ENCODE data around the gene CUTC.

Gene CUTC

GRCh38 chr10:99798031-99798430 lies 66.0 kb downstream of the CUTC start:
- no peak for ATAC-seq (replicated peaks)
- no peak overlapping the region for H3K27ac Mint-ChIP-seq
- H3K4me1 Mint-ChIP-seq (ENCODE audit: low read depth in 2 of 2) = no peaks in the 10 kb centered on the region
- no peaks in the 10 kb centered on the region for H3K36me3 Mint-ChIP-seq (ENCODE audit: insufficient read depth)
- H3K4me3 Mint-ChIP-seq = no peak overlapping the region
- no peak for DNase-seq
- no peaks in the 10 kb centered on the region for H3K27me3 Mint-ChIP-seq
- no peaks in the 10 kb centered on the region for H3K9me3 Mint-ChIP-seq

- DNase-seq (no peak), ATAC-seq (replicated peaks) (no peak)
- Mint-ChIP-seq H3K27me3 (no peaks in the 10 kb centered on the region), H3K4me3 (no peak overlapping the region), H3K36me3 (ENCODE audit: insufficient read depth) (no peaks in the 10 kb centered on the region), H3K9me3 (no peaks in the 10 kb centered on the region), H3K27ac (no peak overlapping the region), H3K4me1 (ENCODE audit: low read depth in 2 of 2) (no peaks in the 10 kb centered on the region)
Observed at GRCh38 chr10:99798920-99799319, 66.9 kb downstream of the CUTC start.

GRCh38 chr10:99799613-99800012 lies 67.6 kb downstream of the CUTC start:
- H3K4me1 Mint-ChIP-seq (ENCODE audit: low read depth in 2 of 2) = no peaks in the 10 kb centered on the region
- no peak overlapping the region for H3K27ac Mint-ChIP-seq
- H3K9me3 Mint-ChIP-seq = no peaks in the 10 kb centered on the region
- DNase-seq = no peak
- no peaks in the 10 kb centered on the region for H3K27me3 Mint-ChIP-seq
- no peaks in the 10 kb centered on the region for H3K36me3 Mint-ChIP-seq (ENCODE audit: insufficient read depth)
- ATAC-seq (replicated peaks) = no peak
- no peak overlapping the region for H3K4me3 Mint-ChIP-seq

- Mint-ChIP-seq H3K27me3 (no peaks in the 10 kb centered on the region), H3K36me3 (ENCODE audit: insufficient read depth) (no peaks in the 10 kb centered on the region), H3K9me3 (no peaks in the 10 kb centered on the region), H3K4me3 (no peak overlapping the region), H3K4me1 (ENCODE audit: low read depth in 2 of 2) (no peaks in the 10 kb centered on the region), H3K27ac (no peak overlapping the region)
- ATAC-seq (replicated peaks) (no peak), DNase-seq (no peak)
Observed at GRCh38 chr10:99804471-99804870, 72.4 kb downstream of the CUTC start.

- Mint-ChIP-seq H3K36me3 (ENCODE audit: insufficient read depth) (no peaks in the 10 kb centered on the region), H3K9me3 (no peaks in the 10 kb centered on the region), H3K27me3 (no peaks in the 10 kb centered on the region), H3K27ac (no peak overlapping the region), H3K4me1 (ENCODE audit: low read depth in 2 of 2) (no peaks in the 10 kb centered on the region), H3K4me3 (no peak overlapping the region)
- no peak for ATAC-seq (replicated peaks)
- no peak for DNase-seq
Observed at GRCh38 chr10:99805190-99805589, 73.2 kb downstream of the CUTC start.
